Brain microvascular endothelial cell (primary cell): ENCODE results near the gene JAG2.
A peak's percentile ranks its signal among the peaks of the same experiment; 100 is the strongest.

Experiments
- DNase-seq: peaks from one replicate; pipeline ENCODE4 v3.0.0-alpha.2; 2020
- H3K27ac ChIP-seq: fragments of 250-450 bp; sonication (Bioruptor Pico); 2 replicates; pipeline ENCODE4 v1.5.1; 2020; ENCODE audit warnings: mild to moderate bottlenecking, moderate library complexity
- H3K27me3 ChIP-seq: fragments of 250-450 bp; sonication (Bioruptor Pico); replicated peaks from 2 replicates; pipeline ENCODE4 v1.5.1; 2020; ENCODE audit warnings: mild to moderate bottlenecking
- H3K36me3 ChIP-seq: fragments of 250-450 bp; sonication (Bioruptor Pico); replicated peaks from 2 replicates; pipeline ENCODE4 v1.5.1; 2020; ENCODE audit warnings: mild to moderate bottlenecking
- H3K4me3 ChIP-seq: 2 replicates; pipeline ENCODE4 v1.5.1; 2011; ENCODE audit warnings: low read depth, mild to moderate bottlenecking, control low read depth, low read length, moderate library complexity
- CTCF ChIP-seq: IDR thresholded peaks from 2 replicates; pipeline ENCODE4 v1.5.1; 2011; ENCODE audit warnings: low read depth, mild to moderate bottlenecking, moderate library complexity, low read length, control low read depth, inconsistent platforms; ENCODE audit errors: missing control alignments
- in situ Hi-C: cut with HindIII; loops from 2 replicates; pipeline ENCODE4 v1.10.0; 2017; ENCODE audit warnings: low sequenced_read_pairs, low pct_ligation_motif_present

The JAG2 gene

GRCh38 chr14:105205673-105206208 is 37.2 kb upstream of the JAG2 start:
- no peak for DNase-seq
- no peak for TF ChIP-seq CTCF
- Histone ChIP-seq H3K27me3 (no peaks in the 10 kb centered on the region), H3K27ac (no peak overlapping the region), H3K4me3 (no peak overlapping the region), H3K36me3 (peaks cover 4% of the 10 kb centered on the region)
- in situ Hi-C loops = no loop called here

- in situ Hi-C loops = no loop called here
- no peak for TF ChIP-seq CTCF
- DNase-seq = no peak
Observed at GRCh38 chr14:105204931-105205672, 36.5 kb upstream of the JAG2 start.

GRCh38 chr14:105204206-105204930 is 35.8 kb upstream of the JAG2 start:
- Histone ChIP-seq H3K27me3 (no peaks in the 10 kb centered on the region), H3K27ac (no peak overlapping the region), H3K36me3 (peaks cover 2% of the 10 kb centered on the region), H3K4me3 (no peak overlapping the region)
- no peak for TF ChIP-seq CTCF
- in situ Hi-C loops = no loop called here
- DNase-seq = no peak

More at GRCh38 chr14:105204931-105205672, 36.5 kb upstream of the JAG2 start:
- no peaks in the 10 kb centered on the region for H3K27me3 ChIP-seq
- H3K36me3 ChIP-seq = peaks cover 4% of the 10 kb centered on the region
- H3K4me3 ChIP-seq = no peak overlapping the region
- no peak overlapping the region for H3K27ac ChIP-seq

- in situ Hi-C loops = no loop called here
- H3K36me3 ChIP-seq = no peaks in the 10 kb centered on the region
- no peak for TF ChIP-seq CTCF
- H3K27ac ChIP-seq = no peak overlapping the region
- no peaks in the 10 kb centered on the region for H3K27me3 ChIP-seq
- H3K4me3 ChIP-seq = no peak overlapping the region
- DNase-seq = no peak
Observed at GRCh38 chr14:105203701-105204100, 35.1 kb upstream of the JAG2 start.

- Histone ChIP-seq H3K4me3 (no peak overlapping the region), H3K27me3 (no peaks in the 10 kb centered on the region), H3K36me3 (no peaks in the 10 kb centered on the region)
Observed at GRCh38 chr14:105203057-105203531, 34.5 kb upstream of the JAG2 start.

More at GRCh38 chr14:105203057-105203531, 34.5 kb upstream of the JAG2 start:
- peak; percentile 91 for TF ChIP-seq CTCF
- in situ Hi-C loops = no loop called here
- peak; percentile 56 for DNase-seq
- no peak overlapping the region for H3K27ac ChIP-seq
